ENCODE measurements around the gene IFNAR1.

GRCh38 chr21:33369586-33369985 is 44.8 kb downstream of the IFNAR1 start:
- TF ChIP-seq, protein P1, sequence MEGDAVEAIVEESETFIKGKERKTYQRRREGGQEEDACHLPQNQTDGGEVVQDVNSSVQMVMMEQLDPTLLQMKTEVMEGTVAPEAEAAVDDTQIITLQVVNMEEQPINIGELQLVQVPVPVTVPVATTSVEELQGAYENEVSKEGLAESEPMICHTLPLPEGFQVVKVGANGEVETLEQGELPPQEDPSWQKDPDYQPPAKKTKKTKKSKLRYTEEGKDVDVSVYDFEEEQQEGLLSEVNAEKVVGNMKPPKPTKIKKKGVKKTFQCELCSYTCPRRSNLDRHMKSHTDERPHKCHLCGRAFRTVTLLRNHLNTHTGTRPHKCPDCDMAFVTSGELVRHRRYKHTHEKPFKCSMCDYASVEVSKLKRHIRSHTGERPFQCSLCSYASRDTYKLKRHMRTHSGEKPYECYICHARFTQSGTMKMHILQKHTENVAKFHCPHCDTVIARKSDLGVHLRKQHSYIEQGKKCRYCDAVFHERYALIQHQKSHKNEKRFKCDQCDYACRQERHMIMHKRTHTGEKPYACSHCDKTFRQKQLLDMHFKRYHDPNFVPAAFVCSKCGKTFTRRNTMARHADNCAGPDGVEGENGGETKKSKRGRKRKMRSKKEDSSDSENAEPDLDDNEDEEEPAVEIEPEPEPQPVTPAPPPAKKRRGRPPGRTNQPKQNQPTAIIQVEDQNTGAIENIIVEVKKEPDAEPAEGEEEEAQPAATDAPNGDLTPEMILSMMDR (IDR thresholded peaks at IDR 0.05), result no peak
- TF ChIP-seq POLR2A (IDR thresholded peaks at IDR 0.05; ENCODE audit: low read depth) (no peak), EP300 (IDR thresholded peaks at IDR 0.05) (no peak)

All from esophagus muscularis mucosa (tissue), 4 donors.